ENCODE results near the gene OR1J2. TPM values are rescaled to one million over a fixed set of nuclear protein-coding genes. Genes with fewer than 3 reads are reported as not detected.

OR1J2 gene
- total RNA-seq, 1 experiment from 2014 or later: not detected

DNA sequence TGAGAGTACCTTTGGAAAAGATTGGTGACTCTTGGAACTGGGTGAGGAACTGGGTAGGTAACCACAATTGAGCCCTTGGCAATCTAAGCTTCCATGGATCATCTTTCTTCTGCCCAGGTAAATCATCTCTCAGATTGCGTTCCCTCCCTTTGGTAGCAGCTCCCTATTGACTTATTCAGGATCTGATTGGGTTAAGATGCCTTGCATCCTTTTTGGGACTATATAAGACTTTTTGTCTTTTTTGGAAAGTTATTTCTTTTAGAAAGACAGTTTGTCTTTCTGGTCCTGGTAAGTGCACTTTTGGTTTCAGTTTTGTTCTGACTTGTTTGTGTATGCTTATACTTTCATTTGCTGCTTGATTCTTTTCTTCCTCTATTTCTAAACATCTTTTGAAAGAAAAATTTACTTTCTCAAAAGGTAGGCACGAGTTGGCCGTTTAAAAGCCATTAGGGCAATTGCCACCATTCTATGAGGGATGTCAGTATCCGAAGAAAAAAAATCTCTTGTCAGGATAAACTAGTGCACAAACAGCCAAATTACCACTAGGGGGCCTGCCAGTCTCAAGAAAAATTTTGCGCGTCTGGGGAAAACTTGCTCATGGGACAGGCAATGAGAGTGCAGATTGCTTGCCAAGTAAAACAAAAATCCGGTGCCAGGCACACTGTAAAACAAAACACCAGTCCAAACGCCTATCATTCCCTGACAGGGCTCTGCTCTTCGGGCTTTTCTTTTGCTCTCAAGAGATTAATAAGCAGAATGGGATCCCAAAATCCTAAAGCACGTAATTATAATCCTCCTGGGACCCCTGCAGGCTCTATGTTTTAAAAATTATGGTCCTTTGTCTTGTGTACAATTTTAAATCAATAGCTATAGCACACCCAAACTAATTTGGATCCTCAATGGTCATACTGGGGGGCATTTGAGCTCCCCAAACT, 45.7 kb upstream of the OR1J2 start (continued):
- TF ChIP-seq, protein P1, sequence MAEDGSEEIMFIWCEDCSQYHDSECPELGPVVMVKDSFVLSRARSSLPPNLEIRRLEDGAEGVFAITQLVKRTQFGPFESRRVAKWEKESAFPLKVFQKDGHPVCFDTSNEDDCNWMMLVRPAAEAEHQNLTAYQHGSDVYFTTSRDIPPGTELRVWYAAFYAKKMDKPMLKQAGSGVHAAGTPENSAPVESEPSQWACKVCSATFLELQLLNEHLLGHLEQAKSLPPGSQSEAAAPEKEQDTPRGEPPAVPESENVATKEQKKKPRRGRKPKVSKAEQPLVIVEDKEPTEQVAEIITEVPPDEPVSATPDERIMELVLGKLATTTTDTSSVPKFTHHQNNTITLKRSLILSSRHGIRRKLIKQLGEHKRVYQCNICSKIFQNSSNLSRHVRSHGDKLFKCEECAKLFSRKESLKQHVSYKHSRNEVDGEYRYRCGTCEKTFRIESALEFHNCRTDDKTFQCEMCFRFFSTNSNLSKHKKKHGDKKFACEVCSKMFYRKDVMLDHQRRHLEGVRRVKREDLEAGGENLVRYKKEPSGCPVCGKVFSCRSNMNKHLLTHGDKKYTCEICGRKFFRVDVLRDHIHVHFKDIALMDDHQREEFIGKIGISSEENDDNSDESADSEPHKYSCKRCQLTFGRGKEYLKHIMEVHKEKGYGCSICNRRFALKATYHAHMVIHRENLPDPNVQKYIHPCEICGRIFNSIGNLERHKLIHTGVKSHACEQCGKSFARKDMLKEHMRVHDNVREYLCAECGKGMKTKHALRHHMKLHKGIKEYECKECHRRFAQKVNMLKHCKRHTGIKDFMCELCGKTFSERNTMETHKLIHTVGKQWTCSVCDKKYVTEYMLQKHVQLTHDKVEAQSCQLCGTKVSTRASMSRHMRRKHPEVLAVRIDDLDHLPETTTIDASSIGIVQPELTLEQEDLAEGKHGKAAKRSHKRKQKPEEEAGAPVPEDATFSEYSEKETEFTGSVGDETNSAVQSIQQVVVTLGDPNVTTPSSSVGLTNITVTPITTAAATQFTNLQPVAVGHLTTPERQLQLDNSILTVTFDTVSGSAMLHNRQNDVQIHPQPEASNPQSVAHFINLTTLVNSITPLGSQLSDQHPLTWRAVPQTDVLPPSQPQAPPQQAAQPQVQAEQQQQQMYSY (CRISPR knock-in tag; IDR thresholded peaks at IDR 0.05): no peak

DNA sequence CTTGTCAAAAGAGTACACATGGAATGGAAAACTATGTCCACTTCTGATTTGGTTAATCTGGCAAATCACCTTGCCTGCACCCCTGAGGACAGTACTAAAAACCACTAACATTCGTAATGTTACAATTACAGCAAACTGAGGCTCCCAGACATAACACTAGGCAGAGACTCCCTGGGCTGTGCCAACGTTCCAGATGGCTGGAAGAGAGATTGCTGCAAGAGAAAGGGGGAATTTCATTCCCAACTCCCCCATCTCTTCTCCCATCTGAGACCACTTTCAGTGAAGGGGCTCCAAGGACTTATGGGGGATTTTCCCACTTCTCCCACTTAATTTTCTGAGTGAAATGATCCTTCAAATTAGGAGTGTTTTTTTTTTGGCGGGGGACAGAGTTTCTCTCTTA, 44.1 kb upstream of the OR1J2 start:
- Mint-ChIP-seq H3K27ac (no peak overlapping the region), H3K4me3 (no peak overlapping the region), H3K4me1 (peaks cover 2% of the 10 kb centered on the region; the same call in 1 of the 2 replicates), H3K36me3 (peaks cover 8% of the 10 kb centered on the region), H3K9me3 (peaks cover 43% of the 10 kb centered on the region), H3K27me3 (ENCODE audit: low read depth) (peaks cover 53% of the 10 kb centered on the region)
- DNase-seq (ENCODE audit: low spot score): no peak
- ChIA-PET POLR2A (no interaction called here), CTCF (no interaction called here)
- ATAC-seq: no peak
- no peak for TF ChIP-seq GRHL2 (CRISPR knock-in tag; IDR thresholded peaks at IDR 0.05; ENCODE audit: insufficient replicate concordance, severe bottlenecking)
- TF ChIP-seq PRRX2 (CRISPR knock-in tag; IDR thresholded peaks at IDR 0.05): no peak
- TF ChIP-seq, protein P2, sequence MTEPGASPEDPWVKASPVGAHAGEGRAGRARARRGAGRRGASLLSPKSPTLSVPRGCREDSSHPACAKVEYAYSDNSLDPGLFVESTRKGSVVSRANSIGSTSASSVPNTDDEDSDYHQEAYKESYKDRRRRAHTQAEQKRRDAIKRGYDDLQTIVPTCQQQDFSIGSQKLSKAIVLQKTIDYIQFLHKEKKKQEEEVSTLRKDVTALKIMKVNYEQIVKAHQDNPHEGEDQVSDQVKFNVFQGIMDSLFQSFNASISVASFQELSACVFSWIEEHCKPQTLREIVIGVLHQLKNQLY (CRISPR knock-in tag; IDR thresholded peaks at IDR 0.05): no peak
- TF ChIP-seq, protein P3, sequence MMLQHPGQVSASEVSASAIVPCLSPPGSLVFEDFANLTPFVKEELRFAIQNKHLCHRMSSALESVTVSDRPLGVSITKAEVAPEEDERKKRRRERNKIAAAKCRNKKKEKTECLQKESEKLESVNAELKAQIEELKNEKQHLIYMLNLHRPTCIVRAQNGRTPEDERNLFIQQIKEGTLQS (CRISPR knock-in tag; conservative IDR thresholded peaks at IDR 0.05): no peak
- TF ChIP-seq, protein P4, sequence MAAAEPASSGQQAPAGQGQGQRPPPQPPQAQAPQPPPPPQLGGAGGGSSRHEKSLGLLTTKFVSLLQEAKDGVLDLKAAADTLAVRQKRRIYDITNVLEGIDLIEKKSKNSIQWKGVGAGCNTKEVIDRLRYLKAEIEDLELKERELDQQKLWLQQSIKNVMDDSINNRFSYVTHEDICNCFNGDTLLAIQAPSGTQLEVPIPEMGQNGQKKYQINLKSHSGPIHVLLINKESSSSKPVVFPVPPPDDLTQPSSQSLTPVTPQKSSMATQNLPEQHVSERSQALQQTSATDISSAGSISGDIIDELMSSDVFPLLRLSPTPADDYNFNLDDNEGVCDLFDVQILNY (CRISPR knock-in tag; IDR thresholded peaks at IDR 0.05): no peak
- TF ChIP-seq NFE2L1 (CRISPR knock-in tag; IDR thresholded peaks at IDR 0.05): no peak
- TF ChIP-seq, protein P5, sequence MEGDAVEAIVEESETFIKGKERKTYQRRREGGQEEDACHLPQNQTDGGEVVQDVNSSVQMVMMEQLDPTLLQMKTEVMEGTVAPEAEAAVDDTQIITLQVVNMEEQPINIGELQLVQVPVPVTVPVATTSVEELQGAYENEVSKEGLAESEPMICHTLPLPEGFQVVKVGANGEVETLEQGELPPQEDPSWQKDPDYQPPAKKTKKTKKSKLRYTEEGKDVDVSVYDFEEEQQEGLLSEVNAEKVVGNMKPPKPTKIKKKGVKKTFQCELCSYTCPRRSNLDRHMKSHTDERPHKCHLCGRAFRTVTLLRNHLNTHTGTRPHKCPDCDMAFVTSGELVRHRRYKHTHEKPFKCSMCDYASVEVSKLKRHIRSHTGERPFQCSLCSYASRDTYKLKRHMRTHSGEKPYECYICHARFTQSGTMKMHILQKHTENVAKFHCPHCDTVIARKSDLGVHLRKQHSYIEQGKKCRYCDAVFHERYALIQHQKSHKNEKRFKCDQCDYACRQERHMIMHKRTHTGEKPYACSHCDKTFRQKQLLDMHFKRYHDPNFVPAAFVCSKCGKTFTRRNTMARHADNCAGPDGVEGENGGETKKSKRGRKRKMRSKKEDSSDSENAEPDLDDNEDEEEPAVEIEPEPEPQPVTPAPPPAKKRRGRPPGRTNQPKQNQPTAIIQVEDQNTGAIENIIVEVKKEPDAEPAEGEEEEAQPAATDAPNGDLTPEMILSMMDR (IDR thresholded peaks at IDR 0.05): no peak
- TF ChIP-seq FOXJ3 (CRISPR knock-in tag; IDR thresholded peaks at IDR 0.05; ENCODE audit: borderline replicate concordance): no peak
- no peak for TF ChIP-seq CREM (CRISPR knock-in tag; IDR thresholded peaks at IDR 0.05)
- no peak for TF ChIP-seq ZNF416 (CRISPR knock-in tag; IDR thresholded peaks at IDR 0.05)
- TF ChIP-seq, protein P1 (CRISPR knock-in tag; IDR thresholded peaks at IDR 0.05): no peak
- TF ChIP-seq, protein P6, sequence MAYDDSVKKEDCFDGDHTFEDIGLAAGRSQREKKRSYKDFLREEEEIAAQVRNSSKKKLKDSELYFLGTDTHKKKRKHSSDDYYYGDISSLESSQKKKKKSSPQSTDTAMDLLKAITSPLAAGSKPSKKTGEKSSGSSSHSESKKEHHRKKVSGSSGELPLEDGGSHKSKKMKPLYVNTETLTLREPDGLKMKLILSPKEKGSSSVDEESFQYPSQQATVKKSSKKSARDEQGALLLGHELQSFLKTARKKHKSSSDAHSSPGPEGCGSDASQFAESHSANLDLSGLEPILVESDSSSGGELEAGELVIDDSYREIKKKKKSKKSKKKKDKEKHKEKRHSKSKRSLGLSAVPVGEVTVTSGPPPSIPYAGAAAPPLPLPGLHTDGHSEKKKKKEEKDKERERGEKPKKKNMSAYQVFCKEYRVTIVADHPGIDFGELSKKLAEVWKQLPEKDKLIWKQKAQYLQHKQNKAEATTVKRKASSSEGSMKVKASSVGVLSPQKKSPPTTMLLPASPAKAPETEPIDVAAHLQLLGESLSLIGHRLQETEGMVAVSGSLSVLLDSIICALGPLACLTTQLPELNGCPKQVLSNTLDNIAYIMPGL (CRISPR knock-in tag; IDR thresholded peaks at IDR 0.05): no peak
- no peak for TF ChIP-seq SP1 (CRISPR knock-in tag; conservative IDR thresholded peaks at IDR 0.05)

All from WTC11 (cell line).